ENCODE data around the gene NELFB.

NELFB gene

DNA sequence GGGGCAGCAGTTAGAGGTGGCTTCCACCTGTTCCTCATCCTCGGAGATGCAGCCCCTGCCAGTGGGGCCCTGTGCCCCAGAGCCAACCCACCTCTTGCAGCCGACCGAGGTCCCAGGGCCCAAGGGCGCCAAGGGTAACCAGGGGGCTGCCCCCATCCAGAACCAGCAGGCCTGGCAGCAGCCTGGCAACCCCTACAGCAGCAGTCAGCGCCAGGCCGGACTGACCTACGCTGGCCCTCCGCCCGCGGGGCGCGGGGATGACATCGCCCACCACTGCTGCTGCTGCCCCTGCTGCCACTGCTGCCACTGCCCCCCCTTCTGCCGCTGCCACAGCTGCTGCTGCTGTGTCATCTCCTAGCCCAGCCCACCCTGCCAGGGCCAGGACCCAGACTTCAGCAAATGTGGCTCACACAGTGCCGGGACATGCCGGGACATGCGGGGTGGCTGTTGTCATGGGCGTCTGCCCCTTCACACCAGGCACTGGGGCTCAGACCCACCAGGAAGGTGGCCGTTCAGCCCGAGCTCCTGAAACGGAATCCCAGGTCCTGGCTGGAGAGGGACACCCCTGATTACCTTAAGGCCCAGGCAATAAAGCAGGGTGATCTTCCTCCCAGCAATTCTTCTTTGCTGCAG lies 29.3 kb upstream of the NELFB start:
- no peak overlapping the region for H3K4me3 ChIP-seq (ENCODE audit: low read length)
- no peaks in the 10 kb centered on the region for H3K36me3 ChIP-seq (ENCODE audit: insufficient read depth, low read length)
- 88% methylated on average over 21 of the region's 21 CpGs for WGBS
- H3K4me1 ChIP-seq (ENCODE audit: insufficient read depth, low read length): no peaks in the 10 kb centered on the region; the same call in 1 of the 2 replicates
- H3K27ac ChIP-seq (ENCODE audit: low read depth, low read length): no peak overlapping the region
- no peaks in the 10 kb centered on the region for H3K9me3 ChIP-seq (ENCODE audit: insufficient read depth, low read depth, low read length)
- no peak overlapping the region for H3K9ac ChIP-seq (ENCODE audit: low read depth, low read length)
- H3K27me3 ChIP-seq (ENCODE audit: insufficient read depth, low read length): peaks cover 10% of the 10 kb centered on the region

DNA sequence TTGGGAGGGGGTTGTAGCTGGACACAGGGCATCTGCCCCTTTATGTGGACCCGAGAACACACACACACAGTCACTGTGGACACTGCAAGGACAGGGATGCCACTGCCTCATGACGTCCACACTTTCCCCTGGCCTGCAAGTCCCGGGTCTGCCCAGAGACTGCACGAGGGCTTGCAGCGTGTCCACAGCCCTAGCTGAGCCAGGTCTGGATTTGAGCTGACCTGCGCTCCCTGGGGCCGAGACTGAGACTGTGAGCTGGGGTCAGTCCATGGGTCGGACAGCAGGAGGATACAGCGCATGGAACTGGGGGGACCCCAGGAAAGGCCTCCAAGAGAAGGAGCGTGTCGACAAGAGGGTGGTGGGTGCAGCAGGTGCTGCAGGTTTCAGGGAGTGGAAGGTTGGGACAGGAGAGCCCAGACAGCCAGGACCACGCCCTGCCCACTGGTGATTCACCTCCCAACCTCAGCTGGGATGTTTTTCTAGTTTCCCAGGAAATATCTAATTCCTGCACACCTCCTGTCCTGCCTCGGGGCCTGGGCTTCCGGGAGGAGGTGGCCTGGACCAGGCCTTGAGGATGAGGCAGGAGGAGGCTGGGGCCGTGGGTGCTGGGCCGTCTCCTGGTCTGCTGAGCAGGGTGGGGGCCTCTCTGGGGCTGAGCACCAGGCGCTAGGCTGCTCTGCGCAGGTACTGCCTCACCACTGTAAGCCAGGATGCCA lies 28.6 kb upstream of the NELFB start:
- peaks cover 10% of the 10 kb centered on the region for H3K27me3 ChIP-seq (ENCODE audit: insufficient read depth, low read length)
- H3K4me3 ChIP-seq (ENCODE audit: low read length): no peak overlapping the region
- no peaks in the 10 kb centered on the region; the same call in 1 of the 2 replicates for H3K4me1 ChIP-seq (ENCODE audit: insufficient read depth, low read length)
- 90% methylated on average over 18 of the region's 18 CpGs for whole genome bisulfite sequencing
- H3K27ac ChIP-seq (ENCODE audit: low read depth, low read length): no peak overlapping the region
- H3K36me3 ChIP-seq (ENCODE audit: insufficient read depth, low read length): no peaks in the 10 kb centered on the region
- no peaks in the 10 kb centered on the region for H3K9me3 ChIP-seq (ENCODE audit: insufficient read depth, low read depth, low read length)
- H3K9ac ChIP-seq (ENCODE audit: low read depth, low read length): no peak overlapping the region

DNA sequence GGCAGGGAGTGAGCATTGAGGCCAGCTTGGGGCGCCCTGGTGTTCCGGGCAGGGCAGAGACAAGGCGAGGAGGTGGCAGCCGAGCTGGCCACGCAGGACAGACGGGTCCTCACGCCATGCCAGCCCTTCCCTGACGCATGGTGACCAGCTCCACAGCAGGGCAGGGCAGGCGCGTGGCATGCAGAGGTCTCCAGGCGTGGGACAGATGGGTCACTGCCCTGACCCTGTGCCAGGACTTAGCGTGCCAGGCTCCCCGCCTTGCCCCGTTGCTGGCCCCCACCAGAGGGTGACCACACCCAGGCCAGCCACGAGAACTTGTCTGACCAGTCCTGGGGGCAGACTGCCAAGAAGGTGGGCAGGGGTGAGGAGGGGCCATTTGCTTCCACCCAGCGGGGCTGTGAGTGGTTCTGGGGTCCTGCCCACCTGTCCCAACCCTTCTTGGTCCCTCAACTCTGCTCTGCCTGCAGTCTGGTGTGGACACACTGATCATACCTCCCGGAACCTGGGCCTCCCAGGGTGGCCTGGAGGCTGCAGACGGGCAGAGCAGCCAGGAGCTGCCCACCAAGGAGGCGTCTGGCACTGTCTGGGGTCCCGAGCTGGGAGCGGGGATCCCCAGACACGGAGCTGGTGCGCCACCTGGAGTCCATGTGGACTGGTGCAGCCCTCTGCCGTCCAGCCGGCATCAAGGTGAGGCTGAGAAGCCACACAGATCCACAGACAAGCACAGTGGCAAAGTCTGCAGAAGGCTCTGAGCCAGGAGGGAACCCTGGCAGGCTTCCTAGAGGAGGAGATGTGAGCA lies 27.9 kb upstream of the NELFB start, which contains the start of gene RNF224:
TSS of gene RNF224 (plus strand) at position 449 of the 799 bp plus-strand sequence. CDS start 834 bp downstream, outside the sequence.
- Histone ChIP-seq H3K27me3 (ENCODE audit: insufficient read depth, low read length) (peaks cover 9% of the 10 kb centered on the region), H3K36me3 (ENCODE audit: insufficient read depth, low read length) (no peaks in the 10 kb centered on the region), H3K9me3 (ENCODE audit: insufficient read depth, low read depth, low read length) (no peaks in the 10 kb centered on the region), H3K4me3 (ENCODE audit: low read length) (no peak within 1 kb of the TSS), H3K4me1 (ENCODE audit: insufficient read depth, low read length) (no peaks in the 10 kb centered on the region; the same call in 1 of the 2 replicates), H3K27ac (ENCODE audit: low read depth, low read length) (no peak within 1 kb of the TSS), H3K9ac (ENCODE audit: low read depth, low read length) (no peak within 1 kb of the TSS)
- 60% methylated on average over 25 of the region's 25 CpGs for WGBS

DNA sequence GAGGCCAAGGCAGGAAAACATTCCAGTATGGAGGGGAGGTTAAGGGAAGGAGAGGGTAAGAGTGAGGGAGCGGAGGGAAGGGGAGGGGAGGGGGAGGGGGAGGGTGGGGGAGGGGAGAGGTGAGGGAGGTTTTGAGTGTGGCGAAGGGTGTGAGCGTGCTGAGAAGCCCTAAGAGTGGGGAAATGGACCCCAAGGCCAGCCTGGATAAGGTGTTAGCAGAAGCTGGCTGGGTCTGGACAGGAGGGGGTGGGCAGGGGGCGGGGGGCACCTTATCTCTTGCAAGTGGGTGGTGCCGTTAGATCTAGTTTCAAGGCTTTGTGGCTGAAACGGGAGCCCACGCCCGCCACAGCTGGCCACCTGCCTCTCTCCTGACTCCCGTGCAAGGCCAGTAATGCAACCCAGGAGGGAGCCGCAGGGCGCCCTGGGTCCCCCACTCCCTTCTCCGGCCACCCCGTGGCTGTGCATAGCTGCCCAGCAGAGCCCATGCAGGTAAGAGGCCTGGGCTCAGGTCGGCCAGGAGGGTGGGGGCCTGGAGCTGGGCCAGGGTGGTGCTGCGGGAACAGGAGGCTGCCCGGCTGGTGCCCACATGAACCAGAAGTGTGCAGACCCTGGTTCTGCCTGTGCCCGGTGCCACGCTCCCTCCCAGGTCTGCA lies 27.1 kb upstream of the NELFB start:
- H3K9ac ChIP-seq (ENCODE audit: low read depth, low read length): no peak overlapping the region
- no peak overlapping the region for H3K4me3 ChIP-seq (ENCODE audit: low read length)
- no peak overlapping the region for H3K27ac ChIP-seq (ENCODE audit: low read depth, low read length)
- H3K9me3 ChIP-seq (ENCODE audit: insufficient read depth, low read depth, low read length): no peaks in the 10 kb centered on the region
- H3K4me1 ChIP-seq (ENCODE audit: insufficient read depth, low read length): no peaks in the 10 kb centered on the region; the same call in 1 of the 2 replicates
- 71% methylated on average over 17 of the region's 18 CpGs for WGBS
- H3K36me3 ChIP-seq (ENCODE audit: insufficient read depth, low read length): no peaks in the 10 kb centered on the region
- peaks cover 2% of the 10 kb centered on the region for H3K27me3 ChIP-seq (ENCODE audit: insufficient read depth, low read length)

DNA sequence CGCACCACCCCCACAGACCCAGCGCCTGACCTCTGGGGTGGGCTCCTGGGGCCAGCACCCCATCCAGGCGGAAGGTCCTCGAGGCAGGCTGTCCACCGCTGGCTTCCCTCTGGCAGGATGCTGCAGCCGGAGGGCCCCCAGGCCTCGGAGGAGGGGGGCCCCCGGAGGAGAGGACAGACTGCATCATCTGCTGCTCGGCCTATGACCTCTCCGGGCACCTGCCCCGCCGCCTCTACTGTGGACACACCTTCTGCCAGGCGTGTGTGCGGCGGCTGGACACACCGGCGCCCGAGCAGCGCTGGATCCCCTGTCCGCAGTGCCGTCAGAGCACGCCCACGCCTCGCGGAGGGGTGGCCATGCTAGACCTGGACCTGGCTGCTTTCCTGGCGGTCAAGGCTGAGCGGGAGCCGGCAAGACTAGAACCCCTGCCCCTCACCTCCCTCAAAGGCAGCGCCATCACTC lies 26.6 kb upstream of the NELFB start:
- Histone ChIP-seq H3K27me3 (ENCODE audit: insufficient read depth, low read length) (no peaks in the 10 kb centered on the region), H3K36me3 (ENCODE audit: insufficient read depth, low read length) (no peaks in the 10 kb centered on the region), H3K4me1 (ENCODE audit: insufficient read depth, low read length) (no peaks in the 10 kb centered on the region; the same call in 1 of the 2 replicates), H3K9me3 (ENCODE audit: insufficient read depth, low read depth, low read length) (no peaks in the 10 kb centered on the region), H3K9ac (ENCODE audit: low read depth, low read length) (no peak overlapping the region), H3K27ac (ENCODE audit: low read depth, low read length) (no peak overlapping the region), H3K4me3 (ENCODE audit: low read length) (no peak overlapping the region)
- WGBS: 93% methylated on average over 29 of the region's 29 CpGs

DNA sequence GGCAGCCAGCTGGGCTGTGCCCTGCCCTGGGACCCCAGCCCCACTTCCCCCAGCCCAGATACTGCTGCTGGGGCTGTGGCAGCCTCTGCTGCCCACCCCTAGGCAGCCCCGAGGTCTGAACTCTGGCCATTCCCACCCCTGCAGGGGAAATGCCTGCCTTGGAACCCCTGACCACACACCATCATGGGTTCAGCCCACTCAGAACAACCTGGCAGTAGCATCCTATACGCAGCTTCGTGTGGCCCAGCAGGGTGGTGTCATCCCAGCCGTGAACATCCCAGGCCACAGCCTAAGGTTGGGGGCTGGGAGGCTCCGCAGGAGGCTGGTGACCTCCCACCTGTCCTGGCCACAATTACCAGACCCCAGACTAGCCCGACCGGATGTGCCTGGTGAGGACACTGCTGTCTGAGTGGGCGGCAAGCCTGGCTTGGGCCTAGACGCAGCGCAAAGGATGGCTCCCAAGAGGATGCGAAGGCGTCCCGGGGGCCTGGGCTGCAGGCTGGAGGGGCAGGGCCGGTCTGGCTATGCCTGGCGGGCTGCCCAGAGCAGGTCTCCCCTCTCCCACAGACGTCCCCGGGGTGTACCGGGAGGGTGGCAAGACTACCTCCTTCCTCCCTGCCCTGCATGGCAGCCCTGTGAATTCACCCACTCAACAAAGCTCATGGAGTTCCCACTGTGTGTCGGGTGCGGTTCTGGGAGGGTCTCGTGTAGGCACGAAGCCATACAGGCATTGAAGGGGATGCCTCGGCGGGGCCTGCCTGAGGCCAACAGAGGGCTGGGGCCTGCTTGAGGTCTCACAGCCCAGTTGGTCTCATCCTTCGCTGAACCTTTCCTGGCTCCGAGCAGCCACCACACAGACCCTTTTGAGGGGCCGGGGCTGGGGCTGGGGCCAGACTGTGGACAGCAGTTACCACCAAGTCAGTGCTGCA lies 25.9 kb upstream of the NELFB start:
- H3K27me3 ChIP-seq (ENCODE audit: insufficient read depth, low read length): no peaks in the 10 kb centered on the region
- 91% methylated on average over 27 of the region's 27 CpGs for WGBS
- H3K4me1 ChIP-seq (ENCODE audit: insufficient read depth, low read length): no peaks in the 10 kb centered on the region
- no peak overlapping the region for H3K9ac ChIP-seq (ENCODE audit: low read depth, low read length)
- no peak overlapping the region for H3K4me3 ChIP-seq (ENCODE audit: low read length)
- H3K9me3 ChIP-seq (ENCODE audit: insufficient read depth, low read depth, low read length): no peaks in the 10 kb centered on the region
- H3K27ac ChIP-seq (ENCODE audit: low read depth, low read length): no peak overlapping the region
- H3K36me3 ChIP-seq (ENCODE audit: insufficient read depth, low read length): no peaks in the 10 kb centered on the region

DNA sequence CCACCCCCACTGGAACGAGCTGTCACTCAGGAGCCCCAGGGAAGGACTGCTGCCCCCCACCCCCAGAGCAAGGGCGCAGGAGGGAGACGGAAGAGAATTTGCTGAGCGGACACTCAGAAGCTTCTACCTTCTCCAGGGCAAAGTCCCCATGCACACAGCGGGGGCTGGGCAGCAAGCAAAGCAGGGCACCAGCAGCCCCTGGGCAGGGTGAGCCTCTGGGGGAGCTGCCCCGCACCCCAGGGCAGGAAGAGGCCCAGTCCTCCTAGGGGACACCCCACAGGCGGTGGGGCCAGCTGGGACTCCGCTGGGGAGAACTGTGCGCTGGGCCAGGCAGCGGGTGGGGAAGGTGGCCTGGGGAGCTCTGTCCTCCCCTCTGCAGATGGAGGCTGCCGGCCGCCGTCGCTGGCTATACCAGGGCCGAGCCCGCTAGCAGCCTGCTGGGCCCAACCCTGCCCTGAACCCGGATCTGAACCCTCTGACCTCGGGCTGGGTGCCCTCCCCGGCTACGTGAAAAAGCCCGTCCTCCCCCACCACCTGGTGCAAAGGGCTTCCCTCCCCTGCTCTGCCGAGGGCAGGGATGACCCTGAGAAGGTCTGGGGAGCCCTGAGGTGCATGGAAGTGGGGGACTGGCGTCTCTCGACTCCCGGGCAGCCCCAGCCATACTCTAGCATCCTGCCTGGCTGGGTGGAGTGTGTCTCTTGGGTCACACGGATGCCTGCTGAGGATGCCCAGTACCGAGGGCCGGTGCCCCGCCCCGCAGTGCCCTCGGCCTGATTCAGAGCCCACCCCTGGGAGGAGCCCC lies 25.0 kb upstream of the NELFB start:
- Histone ChIP-seq H3K27ac (ENCODE audit: low read depth, low read length) (no peak overlapping the region), H3K4me1 (ENCODE audit: insufficient read depth, low read length) (no peaks in the 10 kb centered on the region), H3K9ac (ENCODE audit: low read depth, low read length) (no peak overlapping the region), H3K27me3 (ENCODE audit: insufficient read depth, low read length) (no peaks in the 10 kb centered on the region), H3K4me3 (ENCODE audit: low read length) (no peak overlapping the region), H3K36me3 (ENCODE audit: insufficient read depth, low read length) (no peaks in the 10 kb centered on the region), H3K9me3 (ENCODE audit: insufficient read depth, low read depth, low read length) (no peaks in the 10 kb centered on the region)
- WGBS: 85% methylated on average over 31 of the region's 31 CpGs

DNA sequence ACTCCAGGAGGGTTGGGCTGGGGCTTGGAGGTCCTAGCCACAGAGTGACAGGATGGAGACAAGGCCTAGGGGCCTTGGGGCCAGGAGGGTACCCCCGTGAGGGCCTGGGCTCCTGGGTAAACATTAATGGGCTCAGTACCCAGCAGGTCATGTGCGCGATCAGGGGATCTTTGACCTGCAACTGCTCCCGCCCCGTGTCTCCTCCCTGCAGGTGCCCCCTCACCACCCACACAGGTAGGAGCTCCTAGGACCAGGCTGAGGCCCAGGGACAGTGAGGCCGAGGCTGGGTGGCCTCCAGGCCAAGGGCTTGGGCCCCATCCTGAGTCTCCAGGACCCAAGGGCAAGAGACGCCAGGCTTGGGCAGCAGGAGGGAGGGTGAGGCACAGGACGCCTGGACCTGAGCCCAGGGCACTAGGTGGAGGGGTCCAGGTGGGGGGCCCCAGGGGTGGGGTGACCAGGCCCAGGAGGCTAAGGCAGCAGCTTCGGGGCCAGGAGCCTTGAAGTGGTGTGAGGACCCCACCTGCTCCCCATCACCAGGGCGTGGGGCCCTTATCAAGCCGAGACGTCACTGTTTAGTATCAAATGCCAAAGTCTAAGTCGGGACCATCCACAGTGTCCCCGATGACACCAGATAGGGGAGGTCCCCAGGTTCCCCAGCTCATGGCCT lies 24.3 kb upstream of the NELFB start, which contains the start of gene SLC34A3:
TSS of gene SLC34A3 (plus strand) at position 197 of the 667 bp plus-strand sequence. CDS start 802 bp downstream, outside the sequence.
- 89% methylated on average over 14 of the region's 14 CpGs for WGBS
- no peak within 1 kb of the TSS for H3K9ac ChIP-seq (ENCODE audit: low read depth, low read length)

DNA sequence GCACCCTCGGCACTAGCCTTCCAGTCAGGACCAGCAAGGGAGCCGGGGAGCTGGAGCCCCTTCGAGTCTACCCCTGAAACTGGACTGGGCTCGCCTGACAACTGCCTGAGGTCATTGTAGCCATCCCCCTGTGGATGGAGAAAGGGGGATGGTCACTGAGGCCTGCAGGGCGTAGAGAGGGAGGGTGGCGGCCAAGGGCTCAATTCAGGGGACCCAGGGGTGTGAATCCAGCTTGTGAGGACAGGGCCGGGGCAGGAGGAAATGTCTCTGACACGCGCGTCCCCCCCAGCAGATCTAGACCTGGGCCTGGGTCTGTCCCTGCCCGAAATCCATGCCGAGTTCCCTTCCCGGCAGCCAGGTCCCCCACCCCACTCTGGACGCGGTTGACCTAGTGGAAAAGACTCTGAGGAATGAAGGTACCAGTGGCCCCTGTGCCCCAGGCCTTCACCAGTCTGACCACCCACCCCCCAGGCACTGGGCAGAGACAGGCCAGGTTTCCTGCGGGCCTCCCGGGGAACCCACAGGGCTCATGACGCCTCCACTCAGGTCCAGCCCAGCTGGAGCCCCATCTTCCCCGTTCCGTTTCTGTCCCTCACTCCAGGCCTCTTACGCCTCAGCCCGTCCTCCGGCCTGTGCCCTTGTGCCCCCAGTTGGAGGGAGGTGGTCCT lies 23.6 kb upstream of the NELFB start:
- 93% methylated on average over 23 of the region's 23 CpGs for WGBS
- Histone ChIP-seq H3K4me3 (ENCODE audit: low read length) (no peak overlapping the region), H3K9ac (ENCODE audit: low read depth, low read length) (no peak overlapping the region), H3K27me3 (ENCODE audit: insufficient read depth, low read length) (no peaks in the 10 kb centered on the region), H3K36me3 (ENCODE audit: insufficient read depth, low read length) (no peaks in the 10 kb centered on the region), H3K4me1 (ENCODE audit: insufficient read depth, low read length) (no peaks in the 10 kb centered on the region), H3K27ac (ENCODE audit: low read depth, low read length) (no peak overlapping the region), H3K9me3 (ENCODE audit: insufficient read depth, low read depth, low read length) (no peaks in the 10 kb centered on the region)

More for the DNA sequence above, 24.3 kb upstream of the NELFB start, which contains the start of gene SLC34A3:
- H3K4me1 ChIP-seq (ENCODE audit: insufficient read depth, low read length): no peaks in the 10 kb centered on the region
- H3K36me3 ChIP-seq (ENCODE audit: insufficient read depth, low read length): no peaks in the 10 kb centered on the region
- no peaks in the 10 kb centered on the region for H3K9me3 ChIP-seq (ENCODE audit: insufficient read depth, low read depth, low read length)
- no peak within 1 kb of the TSS for H3K27ac ChIP-seq (ENCODE audit: low read depth, low read length)
- H3K4me3 ChIP-seq (ENCODE audit: low read length): no peak within 1 kb of the TSS
- no peaks in the 10 kb centered on the region for H3K27me3 ChIP-seq (ENCODE audit: insufficient read depth, low read length)

All from HUES64 (cell line).